OCI-LY1 (cell line): ENCODE measurements around the gene PTGFRN.

Experiments used
- CTCF ChIP-seq: fragments of 200-600 bp; sonication (generic), shearing (Covaris generic); IDR thresholded peaks from 2 replicates; pipeline ENCODE4 v1.5.1; 2017; ENCODE audit warnings: mild to moderate bottlenecking, antibody characterized with exemption, low read length, moderate library complexity, mixed read lengths
- EZH2 ChIP-seq: fragments of 200-600 bp; sonication (generic), shearing (Covaris generic); IDR thresholded peaks from 2 replicates; pipeline ENCODE4 v1.8.0; 2017; ENCODE audit warnings: borderline replicate concordance, mixed run types, mild to moderate bottlenecking, antibody characterized with exemption, low read length, moderate library complexity, mixed read lengths

GRCh38 chr1:116900471-116901365 is 9.0 kb upstream of the PTGFRN start:
- TF ChIP-seq CTCF (no peak), EZH2 (no peak)
